Left renal cortex interstitium (tissue), 4 donors: ENCODE results near the gene KRT9. TPM values are rescaled to one million over a fixed set of nuclear protein-coding genes. Genes with fewer than 3 reads are reported as not detected.

Experiments
- polyA plus RNA-seq, 4 donors: library from polyadenylated mRNA; unstranded; fragments of 120-200 nt; gene quantifications; one replicate each; pipeline ENCODE4 v1.2.1, GENCODE V29; 2013; ENCODE audit not compliant: insufficient read length in 4 of 4

Gene KRT9
- polyA plus RNA-seq, 4 donors, result not detected

Other genes starting within 250 kb of the KRT9 start
- not detected for gene KRT33A, start 221.2 kb downstream of the KRT9 start, polyA plus RNA-seq
- gene KRT33B, start 202.2 kb downstream of the KRT9 start, polyA plus RNA-seq, result not detected
- not detected for gene KRT34, start 189.8 kb downstream of the KRT9 start, polyA plus RNA-seq
- not detected for gene KRT31, start 174.5 kb downstream of the KRT9 start, polyA plus RNA-seq
- not detected for gene KRT37, start 147.5 kb downstream of the KRT9 start, polyA plus RNA-seq
- gene KRT38, start 131.1 kb downstream of the KRT9 start, polyA plus RNA-seq, result not detected
- not detected for gene KRT32, start 104.7 kb downstream of the KRT9 start, polyA plus RNA-seq
- under 1 TPM in 2 of 4 donors, not detected in 2; 0.10 to 0.14 TPM for gene KRT35, start 90.9 kb downstream of the KRT9 start, polyA plus RNA-seq
- gene KRT36, start 82.1 kb downstream of the KRT9 start, polyA plus RNA-seq, result not detected
- gene KRT13, start 66.4 kb downstream of the KRT9 start, polyA plus RNA-seq, result under 1 TPM; 0.31 to 0.93 (median 0.40) TPM
- gene KRT15, start 53.2 kb downstream of the KRT9 start, polyA plus RNA-seq, result 1 to 10 TPM in 2 of 4 donors, under 1 TPM in 2; 0.49 to 2.6 (median 1.2) TPM
- 100 to 1,000 TPM; 165 to 257 (median 212) TPM for gene KRT19, start 43.8 kb downstream of the KRT9 start, polyA plus RNA-seq
- gene KRT14, start 14.8 kb upstream of the KRT9 start, polyA plus RNA-seq, result under 1 TPM in 3 of 4 donors, not detected in 1; 0.16 to 0.70 (median 0.51) TPM
- gene KRT16, start 40.7 kb upstream of the KRT9 start, polyA plus RNA-seq, result not detected
- 1 to 10 TPM; 1.5 to 3.4 (median 1.7) TPM for gene KRT17, start 52.5 kb upstream of the KRT9 start, polyA plus RNA-seq
- gene EIF1, start 116.8 kb upstream of the KRT9 start, polyA plus RNA-seq, result 100 to 1,000 TPM; 593 to 776 (median 721) TPM
- not detected for gene GAST, start 140.3 kb upstream of the KRT9 start, polyA plus RNA-seq
- gene HAP1, start 162.6 kb upstream of the KRT9 start, polyA plus RNA-seq, result 1 to 10 TPM in 3 of 4 donors, under 1 TPM in 1; 0.78 to 1.7 (median 1.4) TPM
- gene JUP, start 214.7 kb upstream of the KRT9 start, polyA plus RNA-seq, result 100 to 1,000 TPM; 185 to 252 (median 210) TPM
- gene P3H4, start 239.9 kb upstream of the KRT9 start, polyA plus RNA-seq, result 10 to 100 TPM; 33.8 to 55.6 (median 46.2) TPM
- 100 to 1,000 TPM; 132 to 191 (median 162) TPM for gene FKBP10, start 240.9 kb upstream of the KRT9 start, polyA plus RNA-seq